NT2/D1 (cell line): ENCODE data around the gene COX6A1.

ENCODE experiments used
- DNase-seq: peaks from one replicate; pipeline ENCODE4 v3.0.0-alpha.2; 2011; ENCODE audit warnings: low read depth, low spot score
- H3K27me3 ChIP-seq: 2 replicates; pipeline ENCODE4 v1.6.0; 2011; ENCODE audit warnings: mild to moderate bottlenecking; ENCODE audit not compliant: insufficient read length, insufficient read depth
- H3K36me3 ChIP-seq: 2 replicates; pipeline ENCODE4 v1.6.1; 2011; ENCODE audit warnings: mild to moderate bottlenecking, low read length, mixed read lengths; ENCODE audit not compliant: insufficient read depth, insufficient read length
- H3K4me1 ChIP-seq: 2 replicates; pipeline ENCODE4 v1.5.1; 2011; ENCODE audit not compliant: insufficient read depth, insufficient read length
- H3K4me3 ChIP-seq: 2 replicates; pipeline ENCODE4 v1.5.1; 2011; ENCODE audit warnings: low read depth; ENCODE audit not compliant: insufficient read length
- H3K9ac ChIP-seq: 2 replicates; pipeline ENCODE4 v1.6.0; 2011; ENCODE audit warnings: low read depth; ENCODE audit not compliant: insufficient read length
- H3K9me3 ChIP-seq: 2 replicates; pipeline ENCODE4 v1.5.1; 2011; ENCODE audit warnings: mild to moderate bottlenecking, low read length; ENCODE audit not compliant: insufficient read depth
- SUZ12 ChIP-seq: IDR thresholded peaks from 2 replicates; pipeline ENCODE4 v1.6.1; 2011; ENCODE audit not compliant: insufficient read length, insufficient read depth; ENCODE audit errors: extremely low read depth
- YY1 ChIP-seq: IDR thresholded peaks from 2 replicates; pipeline ENCODE4 v1.6.1; 2011; ENCODE audit not compliant: insufficient read length, insufficient read depth
- ZNF274 ChIP-seq: IDR thresholded peaks from 2 replicates; pipeline ENCODE4 v1.6.1; 2011; ENCODE audit warnings: mild to moderate bottlenecking, low read depth, low read length

COX6A1 gene

GRCh38 chr12:120468325-120468820 lies 30.5 kb downstream of the COX6A1 start:
- H3K27me3 ChIP-seq, result no peaks in the 10 kb centered on the region
- TF ChIP-seq YY1, result no peak
- TF ChIP-seq ZNF274, result no peak
- TF ChIP-seq SUZ12, result no peak
- H3K4me3 ChIP-seq, result peak overlapping the region; percentile 100
- no peaks in the 10 kb centered on the region for H3K9me3 ChIP-seq
- H3K36me3 ChIP-seq, result peaks cover 50% of the 10 kb centered on the region
- no peak for DNase-seq
- H3K4me1 ChIP-seq, result peaks cover 5% of the 10 kb centered on the region
- peak overlapping the region; percentile 100 for H3K9ac ChIP-seq

GRCh38 chr12:120468821-120469449 lies 31.0 kb downstream of the COX6A1 start:
- no peaks in the 10 kb centered on the region for H3K9me3 ChIP-seq
- no peak for TF ChIP-seq SUZ12
- peaks cover 45% of the 10 kb centered on the region for H3K36me3 ChIP-seq
- H3K4me3 ChIP-seq, result peak overlapping the region; percentile 100
- peak overlapping the region; percentile 100 for H3K9ac ChIP-seq
- H3K27me3 ChIP-seq, result no peaks in the 10 kb centered on the region
- peaks cover 5% of the 10 kb centered on the region for H3K4me1 ChIP-seq
- DNase-seq, result no peak

- Histone ChIP-seq H3K4me1 (peaks cover 5% of the 10 kb centered on the region), H3K9ac (peak within 1 kb of the TSS; percentile 100), H3K4me3 (peak within 1 kb of the TSS; percentile 100), H3K9me3 (no peaks in the 10 kb centered on the region), H3K36me3 (peaks cover 38% of the 10 kb centered on the region), H3K27me3 (no peaks in the 10 kb centered on the region)
- TF ChIP-seq SUZ12 (no peak), ZNF274 (no peak), YY1 (no peak)
- peak; percentile 97 for DNase-seq
These were observed 31.7 kb downstream of the COX6A1 start, which contains the start of gene SRSF9 for GRCh38 chr12:120469450-120470149. TSS of gene SRSF9 (minus strand) at chr12:120469748. CDS start at chr12:120469609, 139 bp downstream.

- peak overlapping the region; percentile 100 for H3K4me3 ChIP-seq
- DNase-seq, result no peak
- peak overlapping the region; percentile 100 for H3K9ac ChIP-seq
- H3K4me1 ChIP-seq, result peaks cover 5% of the 10 kb centered on the region
- no peaks in the 10 kb centered on the region for H3K9me3 ChIP-seq
- H3K27me3 ChIP-seq, result no peaks in the 10 kb centered on the region
- H3K36me3 ChIP-seq, result peaks cover 31% of the 10 kb centered on the region
- TF ChIP-seq SUZ12 (no peak), ZNF274 (no peak), YY1 (no peak)
These were observed 32.4 kb downstream of the COX6A1 start for GRCh38 chr12:120470150-120470784.

- DNase-seq, result no peak
- Histone ChIP-seq H3K4me3 (no peak overlapping the region), H3K9ac (no peak overlapping the region), H3K27me3 (no peaks in the 10 kb centered on the region), H3K9me3 (no peaks in the 10 kb centered on the region), H3K36me3 (peaks cover 9% of the 10 kb centered on the region), H3K4me1 (no peaks in the 10 kb centered on the region)
- no peak for TF ChIP-seq ZNF274
- no peak for TF ChIP-seq YY1
- TF ChIP-seq SUZ12, result no peak
These were observed 34.6 kb downstream of the COX6A1 start for GRCh38 chr12:120472521-120472920.

- H3K9ac ChIP-seq, result no peak overlapping the region
- H3K27me3 ChIP-seq, result no peaks in the 10 kb centered on the region
- DNase-seq, result no peak
- H3K4me3 ChIP-seq, result no peak overlapping the region
- H3K4me1 ChIP-seq, result no peaks in the 10 kb centered on the region
- no peaks in the 10 kb centered on the region for H3K36me3 ChIP-seq
- no peaks in the 10 kb centered on the region for H3K9me3 ChIP-seq
- TF ChIP-seq ZNF274, result no peak
- TF ChIP-seq YY1, result no peak
- no peak for TF ChIP-seq SUZ12
These were observed 36.1 kb downstream of the COX6A1 start for GRCh38 chr12:120473807-120474615.

GRCh38 chr12:120474616-120474960 lies 36.7 kb downstream of the COX6A1 start:
- Histone ChIP-seq H3K4me1 (no peaks in the 10 kb centered on the region), H3K9ac (no peak overlapping the region), H3K9me3 (no peaks in the 10 kb centered on the region), H3K4me3 (no peak overlapping the region), H3K36me3 (no peaks in the 10 kb centered on the region), H3K27me3 (no peaks in the 10 kb centered on the region)
- no peak for DNase-seq
- TF ChIP-seq ZNF274, result no peak
- no peak for TF ChIP-seq YY1
- TF ChIP-seq SUZ12, result no peak
